CD4-positive, alpha-beta T cell treated with Interleukin-17A for 1 hour (primary cell): ENCODE data around the gene FCN3.
A peak's percentile ranks its signal among the peaks of the same experiment; 100 is the strongest.

Experiments
- DNase-seq: peaks from one replicate; pipeline ENCODE4 v3.0.0-alpha.2; 2020

The FCN3 gene

GRCh38 chr1:27335506-27336422, 38.9 kb downstream of the FCN3 start:
- DNase-seq = no peak

DNA sequence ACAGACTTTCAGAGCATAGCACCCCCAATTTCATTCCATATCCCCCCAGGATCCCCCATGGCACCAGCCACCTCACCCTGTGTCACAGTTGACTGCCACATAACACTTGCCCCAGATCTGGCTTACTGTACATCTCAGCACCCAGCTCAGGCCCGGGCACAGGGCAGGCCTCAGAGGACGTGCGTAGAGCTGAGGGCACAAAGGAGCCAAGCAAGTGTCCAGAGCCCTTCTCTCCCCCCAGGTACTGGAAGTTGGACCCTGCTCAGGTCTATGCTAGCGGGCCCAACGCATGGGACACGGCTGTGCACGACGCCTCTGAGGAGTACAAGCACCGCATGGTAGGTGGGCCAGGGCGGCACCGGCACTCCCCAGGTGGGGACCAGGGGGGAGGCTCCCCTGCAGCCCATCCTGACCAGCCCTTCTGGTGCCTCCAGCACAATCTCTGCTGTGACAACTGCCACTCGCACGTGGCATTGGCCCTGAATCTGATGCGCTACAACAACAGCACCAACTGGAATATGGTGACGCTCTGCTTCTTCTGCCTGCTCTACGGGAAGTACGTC, 40.8 kb downstream of the FCN3 start:
- no peak for DNase-seq

- peak; percentile 70 for DNase-seq
Measured at GRCh38 chr1:27332536-27333281, 41.9 kb downstream of the FCN3 start.

GRCh38 chr1:27331922-27332321, 42.7 kb downstream of the FCN3 start:
- DNase-seq = no peak

DNA sequence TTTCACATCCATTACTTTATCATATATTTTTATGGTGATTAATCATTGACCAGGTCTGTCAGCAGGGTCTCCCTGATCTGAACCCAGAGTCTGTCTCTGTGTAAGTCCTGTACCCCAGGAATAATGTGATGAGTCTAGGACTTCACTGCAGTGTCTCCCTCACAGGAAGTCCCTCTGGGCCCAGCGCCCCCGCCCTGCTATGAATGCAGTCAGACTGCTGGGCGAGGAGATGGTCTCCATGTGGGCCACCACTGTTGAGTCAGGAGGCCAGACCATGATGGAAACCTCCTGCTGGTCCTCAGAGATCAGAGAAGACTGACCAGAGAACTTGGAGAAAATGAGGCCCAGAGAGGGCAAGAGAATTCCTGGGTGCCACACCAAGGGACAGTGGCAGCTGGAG, 43.2 kb downstream of the FCN3 start:
- DNase-seq = no peak

- DNase-seq = no peak
Measured at GRCh38 chr1:27330786-27331185, 43.8 kb downstream of the FCN3 start.

DNA sequence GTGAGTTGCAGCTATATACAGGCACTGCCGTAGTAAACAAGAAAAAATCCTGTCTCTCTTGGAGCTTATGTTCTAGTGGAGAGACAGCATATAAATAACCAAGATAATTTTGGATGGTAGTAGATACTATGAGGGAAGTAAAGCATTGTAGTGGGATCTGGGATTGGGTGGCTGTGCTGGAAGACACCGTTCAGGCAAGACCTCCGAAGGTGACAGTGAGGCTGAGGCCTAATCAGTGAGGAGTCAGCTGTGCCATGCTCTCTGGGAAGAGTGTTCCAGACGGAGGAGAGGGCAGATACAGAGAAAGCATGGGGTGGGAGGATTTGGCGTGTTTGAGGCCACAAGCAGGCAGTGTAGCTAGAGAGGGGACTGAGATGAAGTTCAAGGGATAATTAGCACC, 46.7 kb downstream of the FCN3 start:
- no peak for DNase-seq

DNA sequence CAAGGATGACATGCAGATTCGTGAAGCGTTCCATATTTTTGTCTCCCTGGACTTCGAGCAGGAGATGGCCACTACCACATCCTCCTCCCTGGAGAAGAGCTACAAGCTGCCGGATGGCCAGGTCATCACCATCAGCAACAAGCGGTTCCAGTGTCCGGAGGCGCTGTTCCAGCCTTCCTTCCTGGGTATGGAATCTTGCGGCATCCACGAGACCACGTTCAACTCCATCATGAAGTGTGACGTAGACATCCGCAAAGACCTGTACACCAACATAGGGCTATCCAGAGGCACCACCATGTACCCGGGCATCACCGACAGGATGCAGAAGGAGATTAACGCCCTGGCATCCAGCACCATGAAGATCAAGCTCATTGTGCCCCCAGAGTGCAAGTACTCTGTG, 49.3 kb downstream of the FCN3 start:
- no peak for DNase-seq

DNA sequence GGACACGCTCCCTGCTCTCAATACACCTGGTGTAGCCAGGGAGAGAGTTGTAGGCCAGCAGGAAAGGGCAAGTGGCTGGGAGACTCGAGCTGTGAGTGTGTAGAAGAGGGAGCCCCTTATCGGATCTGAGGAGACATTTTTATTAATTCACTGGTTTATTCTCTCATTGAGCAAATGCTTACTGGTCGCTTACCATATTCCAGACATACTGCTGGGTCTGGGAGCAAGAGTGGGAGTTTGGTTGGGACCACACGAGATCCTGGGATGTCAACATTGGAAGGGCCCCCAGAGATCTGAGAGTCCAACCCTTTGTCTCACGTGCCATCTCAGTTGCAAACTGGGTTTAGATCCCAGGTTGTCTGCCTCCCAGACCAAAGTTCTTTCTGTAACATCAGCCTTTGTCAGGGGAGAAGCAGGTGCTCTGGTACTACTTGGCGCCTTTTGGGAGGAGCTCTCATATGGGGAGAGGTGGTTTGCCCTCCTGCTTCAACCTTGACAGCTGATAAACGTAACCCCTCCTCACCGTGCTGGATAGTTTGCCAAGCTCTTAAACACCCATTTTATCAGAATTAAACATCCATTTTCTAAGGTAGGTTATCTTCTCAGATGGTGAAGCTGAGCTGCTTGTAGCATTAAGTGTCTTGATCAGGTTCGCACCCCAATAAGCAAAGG, 51.9 kb downstream of the FCN3 start:
- no peak for DNase-seq

DNA sequence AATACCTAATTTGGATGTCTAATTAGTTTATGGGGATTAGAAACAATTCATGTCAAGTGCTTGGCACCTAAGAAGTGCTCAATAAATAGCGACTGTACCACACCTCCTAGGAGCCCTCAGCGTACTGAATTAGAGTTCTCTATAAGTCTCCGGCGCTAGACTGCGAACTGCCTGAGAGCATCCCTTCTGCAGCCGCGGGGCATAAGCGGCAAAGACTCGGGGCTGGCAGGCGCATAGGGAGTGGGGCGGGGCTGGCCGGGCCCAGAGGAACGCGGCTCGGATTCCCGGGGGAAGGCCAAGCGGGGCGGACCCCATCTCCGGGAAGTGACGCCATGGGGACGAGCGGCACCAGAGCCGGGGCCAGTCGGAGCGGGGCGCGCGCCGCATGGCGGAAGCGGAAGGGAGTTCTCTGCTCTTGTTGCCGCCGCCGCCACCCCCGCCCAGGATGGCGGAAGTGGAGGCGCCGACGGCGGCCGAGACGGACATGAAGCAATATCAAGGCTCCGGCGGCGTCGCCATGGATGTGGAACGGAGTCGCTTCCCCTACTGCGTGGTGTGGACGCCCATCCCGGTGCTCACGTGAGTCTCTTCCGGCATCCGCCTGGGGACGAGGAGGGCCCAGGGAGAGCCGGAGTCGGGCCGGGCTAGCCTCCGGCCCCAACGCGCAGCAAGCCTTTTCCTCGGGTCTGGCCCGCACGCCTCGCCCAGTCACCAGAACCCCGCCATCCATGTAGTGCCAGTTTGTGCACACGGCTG, 52.6 kb downstream of the FCN3 start, which contains the start of gene TMEM222:
TMEM222 (plus strand) TSS at position 351 of the 756 bp plus-strand sequence; CDS start at position 386, 35 bp downstream.
- DNase-seq = peak; percentile 96
